ENCODE data around the gene SMURF1. TPM values are rescaled to one million over a fixed set of nuclear protein-coding genes. Genes with fewer than 3 reads are reported as not detected.

SMURF1 gene
- total RNA-seq, 1 donor from 2014 or later: 9.0 TPM

GRCh38 chr7:99019523-99020412 is 124.1 kb downstream of the SMURF1 start:
- intact Hi-C loops (cut with DNase I): no loop called here
- ATAC-seq (ENCODE audit: poor library complexity) (no peak), DNase-seq (no peak)

DNA sequence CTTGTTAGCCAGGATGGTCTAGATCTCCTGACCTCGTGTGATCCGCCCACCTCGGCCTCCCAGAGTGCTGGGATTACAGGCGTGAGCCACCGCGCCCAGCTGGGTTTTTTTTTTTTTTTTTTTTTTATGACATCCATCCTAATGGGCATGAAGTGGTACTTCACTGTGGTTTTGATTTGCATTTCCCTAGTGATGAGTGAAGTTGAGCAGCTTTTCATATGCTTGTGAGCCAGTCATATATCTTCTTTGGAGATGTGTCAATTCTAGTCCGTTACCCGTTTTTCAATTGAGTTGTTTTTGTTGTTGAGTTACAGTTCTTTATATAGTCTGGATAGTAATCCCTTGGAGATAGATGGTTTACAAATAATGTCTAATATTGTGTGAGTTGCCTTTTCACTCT is 127.7 kb downstream of the SMURF1 start:
- ATAC-seq (ENCODE audit: poor library complexity) (no peak), DNase-seq (no peak)
- intact Hi-C loops (cut with DNase I): no loop called here

DNA sequence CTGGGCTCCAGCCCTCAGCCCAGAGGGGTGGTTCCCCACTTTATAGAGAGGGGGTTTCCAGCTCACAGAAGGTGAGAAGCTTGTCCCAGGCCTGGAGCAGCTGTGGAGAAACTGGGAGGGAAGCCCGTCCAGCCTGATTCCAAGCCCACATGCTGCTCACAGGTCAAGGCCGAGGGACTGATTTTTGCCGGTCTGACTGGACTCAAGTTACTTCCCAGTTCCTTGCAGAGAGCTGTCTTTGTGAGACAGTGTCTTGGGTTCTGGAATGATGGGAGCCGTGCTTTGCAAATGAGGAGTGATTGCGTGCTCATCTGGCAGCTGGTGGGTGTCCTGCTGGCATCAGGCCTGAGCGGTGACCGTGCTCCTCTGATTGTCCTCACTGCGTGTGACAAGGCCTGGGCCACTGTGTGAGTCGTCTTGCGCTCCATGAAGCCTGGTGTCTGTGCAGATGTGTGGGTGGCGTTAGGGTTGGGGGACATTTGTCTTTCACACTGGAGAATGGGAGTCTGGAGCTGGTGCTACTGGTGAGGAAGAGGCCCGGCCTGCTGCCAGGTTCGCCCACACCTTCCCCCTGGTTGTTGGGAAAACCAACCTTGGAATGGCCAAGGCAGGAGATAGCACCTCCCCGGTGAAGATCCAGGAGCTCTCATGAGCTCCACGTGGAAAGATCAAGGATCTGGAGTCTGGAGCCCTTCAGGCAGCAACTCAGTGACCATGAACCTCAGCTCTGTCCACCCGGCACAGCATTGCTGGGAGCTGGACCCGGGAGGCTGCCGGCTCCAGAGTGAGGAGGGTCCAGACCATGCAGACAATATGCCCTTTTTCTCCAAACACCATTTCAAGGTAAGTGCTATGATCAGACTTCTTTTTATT is 129.6 kb downstream of the SMURF1 start:
- ATAC-seq (ENCODE audit: poor library complexity) (no peak), DNase-seq (no peak)
- intact Hi-C loops (cut with DNase I): no loop called here

DNA sequence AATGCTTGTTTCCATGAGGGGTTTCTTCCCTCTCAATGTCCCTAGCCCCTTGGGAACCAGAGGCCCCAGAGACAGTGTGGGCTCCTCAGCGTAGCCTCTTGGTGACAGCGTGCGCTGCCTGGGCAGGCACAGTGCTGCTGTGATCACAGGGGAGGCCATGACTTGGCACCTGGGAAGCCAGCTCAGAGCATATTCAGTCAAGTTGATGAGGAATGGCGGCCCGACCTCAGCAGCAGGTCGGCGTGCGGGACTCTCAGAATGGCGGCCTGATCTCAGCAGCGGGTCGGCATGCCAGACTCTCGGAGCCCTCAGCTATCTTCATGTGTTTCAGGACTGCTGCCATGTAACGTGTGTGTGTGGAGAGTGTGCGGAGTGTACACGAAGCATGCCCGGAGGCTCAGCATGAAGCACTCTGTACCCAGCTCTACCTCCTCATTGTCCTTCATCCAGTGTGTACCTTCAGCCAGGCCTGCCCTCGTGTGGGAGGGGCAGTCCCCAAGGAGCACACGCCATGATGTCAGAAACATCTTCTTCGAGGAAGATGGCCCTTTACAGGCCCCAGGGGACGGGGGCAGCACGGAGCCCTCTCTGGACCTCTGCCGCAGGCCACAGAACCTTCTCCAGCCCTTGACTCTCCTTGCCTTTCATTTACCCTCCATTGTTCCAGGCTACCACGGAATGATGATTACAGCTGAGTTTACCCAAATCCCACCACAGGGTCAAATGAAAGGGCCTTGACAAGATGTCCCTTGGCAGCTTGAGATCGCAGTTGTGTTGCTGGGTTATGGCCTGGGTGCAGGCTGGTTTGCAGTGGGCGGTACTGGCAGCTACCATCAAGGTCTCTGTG is 130.4 kb downstream of the SMURF1 start:
- no peak for ATAC-seq (ENCODE audit: poor library complexity)
- intact Hi-C loops (cut with DNase I): no loop called here
- no peak for DNase-seq

DNA sequence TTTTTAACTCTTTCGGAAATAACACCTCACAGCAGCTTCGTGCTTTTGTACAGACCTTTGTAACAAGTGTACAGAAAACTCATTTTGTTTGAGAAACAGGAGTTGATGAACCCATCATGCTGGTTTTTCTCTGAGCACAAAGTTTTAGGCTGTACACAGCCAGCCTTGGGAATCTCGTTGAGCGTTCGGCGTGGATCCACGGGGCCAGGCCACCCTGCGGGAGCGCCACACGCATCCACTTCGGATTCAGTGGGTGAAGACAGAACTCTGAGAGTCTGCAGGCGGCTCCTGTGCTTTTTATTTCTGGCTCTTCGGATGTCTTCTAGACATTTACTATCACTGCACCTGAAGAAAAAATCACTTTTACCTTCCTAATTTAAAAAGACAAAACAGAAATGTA is 131.2 kb downstream of the SMURF1 start:
- no peak for DNase-seq
- no peak for ATAC-seq (ENCODE audit: poor library complexity)
- intact Hi-C loops (cut with DNase I): no loop called here

DNA sequence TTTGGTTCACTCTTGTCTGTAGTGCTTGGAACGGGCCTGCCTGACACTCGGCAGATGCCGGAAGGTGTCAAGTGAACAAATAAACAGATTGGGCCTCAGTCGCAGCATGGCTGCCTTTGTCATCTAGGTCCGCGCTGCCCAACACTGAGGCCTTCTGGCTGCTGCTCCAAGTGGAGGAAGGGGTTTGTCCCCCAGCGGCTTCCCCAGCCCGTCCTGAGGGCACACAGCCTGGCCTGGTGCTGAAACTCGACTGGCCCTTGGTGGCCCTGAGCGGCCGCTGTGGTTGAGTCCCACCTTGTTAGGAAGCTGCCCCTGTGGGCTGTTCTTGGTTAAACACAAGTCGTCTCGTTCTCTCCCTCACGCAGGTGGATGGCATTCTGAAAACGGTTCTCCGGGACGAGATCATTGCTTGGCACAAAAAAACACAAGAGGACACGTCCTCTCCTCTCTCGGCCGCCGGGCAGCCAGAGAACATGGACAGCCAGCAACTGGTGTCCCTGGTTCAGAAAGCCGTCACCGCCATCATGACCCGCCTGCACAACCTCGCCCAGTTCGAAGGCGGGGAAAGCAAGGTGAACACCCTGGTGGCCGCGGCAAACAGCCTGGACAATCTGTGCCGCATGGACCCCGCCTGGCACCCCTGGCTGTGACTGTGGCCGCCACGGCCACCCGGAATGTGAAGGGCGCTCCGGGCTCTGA is 132.1 kb downstream of the SMURF1 start:
- DNase-seq: no peak
- intact Hi-C loops (cut with DNase I): no loop called here
- ATAC-seq (ENCODE audit: poor library complexity): no peak

GRCh38 chr7:99011341-99011705 is 132.6 kb downstream of the SMURF1 start:
- ATAC-seq (ENCODE audit: poor library complexity): no peak
- intact Hi-C loops (cut with DNase I): no loop called here
- DNase-seq: no peak

- DNase-seq: no peak
- no peak for ATAC-seq (ENCODE audit: poor library complexity)
- intact Hi-C loops (cut with DNase I): no loop called here
Observed at GRCh38 chr7:99010281-99010680, 133.6 kb downstream of the SMURF1 start.

DNA sequence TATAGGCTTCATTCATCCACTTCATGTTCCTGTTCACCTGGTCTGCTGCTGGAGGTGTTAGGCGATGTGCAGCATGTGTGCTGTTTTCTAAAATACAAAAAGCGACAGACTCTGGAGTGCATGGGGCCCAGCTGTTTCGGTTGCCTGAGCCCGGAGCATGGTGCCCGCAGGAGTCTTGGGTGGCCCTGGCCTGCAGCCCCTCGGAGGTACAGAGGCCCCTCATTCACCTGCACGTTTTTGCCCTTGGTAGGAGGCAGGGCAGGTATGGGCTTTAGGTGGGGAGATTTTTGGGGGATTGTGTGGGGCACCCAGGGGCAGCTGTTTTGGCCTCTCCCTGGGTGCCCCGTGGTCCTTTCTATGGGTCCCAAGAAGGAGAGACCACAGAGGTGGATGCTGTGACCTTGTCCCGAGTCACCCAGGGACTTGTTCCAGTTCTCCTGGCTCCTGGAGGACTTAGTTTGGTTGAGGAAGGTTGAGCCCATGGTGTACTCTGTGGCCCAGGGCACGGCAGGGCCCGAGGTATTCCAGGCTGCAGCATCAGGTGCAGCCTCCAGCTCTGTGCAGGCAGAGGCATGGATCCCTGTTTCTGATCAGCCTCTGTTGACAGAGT is 134.9 kb downstream of the SMURF1 start:
- DNase-seq (no peak), ATAC-seq (ENCODE audit: poor library complexity) (no peak)
- intact Hi-C loops (cut with DNase I): no loop called here

DNA sequence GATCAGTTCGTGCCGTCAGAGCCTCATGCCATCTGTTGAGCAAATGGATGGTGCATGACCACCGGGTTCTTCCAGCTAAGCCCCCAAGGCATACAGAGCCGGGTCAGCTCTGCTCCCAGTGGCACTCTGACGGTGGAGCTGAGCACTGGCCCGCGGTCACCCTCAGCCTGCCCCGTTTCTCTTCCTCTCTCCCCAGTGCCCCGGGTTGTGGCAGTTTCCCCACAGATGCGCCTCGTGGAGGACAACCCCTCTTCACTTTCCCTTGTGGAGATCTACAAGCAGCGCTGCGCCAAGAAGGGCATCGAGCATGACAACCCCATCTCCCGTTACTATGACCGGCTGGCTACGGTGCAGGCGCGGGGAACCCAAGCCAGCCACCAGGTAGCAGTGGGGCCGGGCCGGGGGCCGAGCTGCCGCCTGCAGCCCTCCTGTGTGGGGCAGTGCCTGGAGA is 135.7 kb downstream of the SMURF1 start:
- intact Hi-C loops (cut with DNase I): no loop called here
- ATAC-seq (ENCODE audit: poor library complexity): no peak

DNA sequence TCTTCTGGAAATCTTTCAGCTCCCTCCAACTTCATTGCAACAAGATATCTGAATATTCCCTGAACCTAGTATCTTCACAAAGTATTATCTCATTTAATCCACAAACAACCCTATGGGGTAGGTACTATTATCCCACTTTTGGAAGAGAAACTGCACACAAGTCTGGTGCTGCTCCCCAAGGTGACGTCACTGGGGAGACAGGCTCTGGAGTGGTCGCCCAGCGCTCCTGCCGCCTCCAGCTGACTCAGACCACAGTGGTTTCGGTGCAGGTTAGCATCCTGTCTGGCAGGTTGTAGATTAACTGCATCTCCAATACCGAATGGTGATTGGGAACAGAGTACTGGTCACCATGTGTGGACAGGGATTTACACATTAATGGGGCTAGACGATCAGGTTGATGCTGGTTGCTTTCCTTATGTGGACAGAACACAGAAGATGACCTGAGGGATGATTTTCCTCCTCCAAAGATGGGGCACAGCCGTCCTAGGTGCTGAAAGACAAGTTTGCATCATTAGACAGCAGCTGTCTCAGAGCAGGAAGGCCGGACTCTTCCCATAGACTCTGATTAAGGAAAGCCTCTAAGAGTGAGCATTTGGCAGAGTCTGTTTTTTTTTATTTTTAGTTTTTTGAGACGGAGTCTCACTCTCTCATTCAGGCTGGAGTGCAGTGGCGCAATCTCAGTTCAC is 137.0 kb downstream of the SMURF1 start:
- ATAC-seq (ENCODE audit: poor library complexity): no peak
- intact Hi-C loops (cut with DNase I): no loop called here
- DNase-seq: no peak

More for the DNA sequence above, 135.7 kb downstream of the SMURF1 start:
- no peak for DNase-seq

DNA sequence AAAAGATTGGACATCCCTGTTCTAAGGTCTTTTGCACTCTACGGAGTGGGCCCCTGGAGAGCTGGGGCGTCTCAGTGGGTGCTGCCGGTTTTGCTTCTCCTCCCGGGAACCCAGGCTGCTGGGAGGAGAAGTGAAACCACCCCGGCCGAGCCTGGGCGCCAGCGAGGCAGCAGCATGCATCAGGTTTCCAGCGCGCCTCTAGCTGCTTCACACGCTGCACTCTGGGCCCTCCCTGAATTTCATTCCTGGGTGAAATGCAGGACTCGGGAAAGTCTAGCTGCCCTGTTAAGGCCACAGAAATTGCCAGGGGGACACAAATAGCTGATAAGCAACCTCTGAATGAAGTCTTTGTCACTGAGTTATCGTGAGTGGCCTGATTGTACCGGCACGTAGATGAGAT is 138.1 kb downstream of the SMURF1 start:
- intact Hi-C loops (cut with DNase I): no loop called here
- DNase-seq (no peak), ATAC-seq (ENCODE audit: poor library complexity) (no peak)

- DNase-seq: no peak
- intact Hi-C loops (cut with DNase I): no loop called here
- ATAC-seq (ENCODE audit: poor library complexity): no peak
Observed at GRCh38 chr7:99004781-99005500, 139.0 kb downstream of the SMURF1 start.

GRCh38 chr7:99004216-99004615 is 139.7 kb downstream of the SMURF1 start:
- no peak for ATAC-seq (ENCODE audit: poor library complexity)
- no peak for DNase-seq
- intact Hi-C loops (cut with DNase I): no loop called here

- DNase-seq: no peak
- no peak for ATAC-seq (ENCODE audit: poor library complexity)
- intact Hi-C loops (cut with DNase I): no loop called here
Observed at GRCh38 chr7:99003419-99003818, 140.5 kb downstream of the SMURF1 start.

DNA sequence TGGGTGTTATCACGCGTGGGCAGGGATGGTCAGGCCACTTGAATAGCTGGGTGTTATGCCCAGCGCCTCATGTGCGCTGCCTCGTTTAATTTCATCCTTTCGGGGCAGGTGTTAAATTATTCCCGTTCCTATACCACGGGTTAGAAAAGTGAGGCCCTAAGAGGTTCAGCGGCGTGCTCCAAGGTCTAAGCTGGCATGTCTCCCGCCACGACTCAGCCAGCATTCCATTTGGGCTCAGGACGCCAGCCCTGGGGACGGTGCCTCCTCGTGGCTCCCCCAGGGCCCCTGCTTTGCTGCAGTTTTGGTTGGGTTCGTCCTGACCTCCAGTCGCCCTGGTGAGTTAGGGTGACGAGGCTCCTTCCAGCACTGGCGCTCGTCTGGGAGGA is 141.1 kb downstream of the SMURF1 start:
- ATAC-seq (ENCODE audit: poor library complexity): peak; percentile 34
- no peak for DNase-seq
- intact Hi-C loops (cut with DNase I): no loop called here

Measured in Right ventricle myocardium superior (tissue), 1 donor.